Neural cell (in vitro differentiated cells): ENCODE results near the gene PBX3. TPM values are rescaled to one million over a fixed set of nuclear protein-coding genes. Genes with fewer than 3 reads are reported as not detected.

Source experiments
- H2AFZ ChIP-seq: fragments of 200-600, 300-800 bp; sonication (generic), shearing (Covaris generic); 2 replicates; pipeline ENCODE4 v1.6.0; 2014; ENCODE audit warnings: low read depth, mild to moderate bottlenecking, antibody characterized with exemption, low read length, moderate library complexity
- H3F3A ChIP-seq: fragments of 200-600 bp; shearing (Covaris generic); 2 replicates; pipeline ENCODE4 v1.6.1; 2016; ENCODE audit warnings: mild to moderate bottlenecking, moderate library complexity, mixed read lengths, antibody characterized with exemption, low read length; ENCODE audit not compliant: insufficient read depth, poor library complexity, severe bottlenecking
- H3K27ac ChIP-seq: fragments of 200-600, 300-800 bp; sonication (generic), shearing (Covaris generic); 2 replicates; pipeline ENCODE4 v1.5.1; 2014; ENCODE audit warnings: mild to moderate bottlenecking, low read length, moderate library complexity
- H3K27me3 ChIP-seq: fragments of 300-800, 200-600 bp; sonication (generic), shearing (Covaris generic); 2 replicates; pipeline ENCODE4 v1.6.0; 2014; ENCODE audit warnings: mild to moderate bottlenecking, low read depth, low read length, moderate library complexity; ENCODE audit not compliant: insufficient read depth
- H3K36me3 ChIP-seq: fragments of 300-800, 200-600 bp; sonication (generic), shearing (Covaris generic); 2 replicates; pipeline ENCODE4 v1.5.1; 2014; ENCODE audit warnings: mild to moderate bottlenecking, antibody characterized with exemption, low read length, moderate library complexity; ENCODE audit not compliant: insufficient read depth
- H3K4me2 ChIP-seq: fragments of 300-800, 200-600 bp; sonication (generic), shearing (Covaris generic); 2 replicates; pipeline ENCODE4 v1.6.0; 2014; ENCODE audit warnings: mild to moderate bottlenecking, low read length
- H3K4me3 ChIP-seq: fragments of 300-800, 200-600 bp; sonication (generic), shearing (Covaris generic); 2 replicates; pipeline ENCODE4 v1.5.1; 2014; ENCODE audit warnings: mild to moderate bottlenecking, low read length, moderate library complexity
- H3K79me2 ChIP-seq: fragments of 200-600 bp; shearing (Covaris generic); replicated peaks from 2 replicates; pipeline ENCODE4 v1.6.0; 2014; ENCODE audit warnings: mild to moderate bottlenecking, low read length, moderate library complexity; ENCODE audit not compliant: insufficient read depth
- H3K9ac ChIP-seq: fragments of 300-800, 200-600 bp; sonication (generic), shearing (Covaris generic); 2 replicates; pipeline ENCODE4 v1.6.1; 2016; ENCODE audit warnings: mild to moderate bottlenecking, low read length, mixed read lengths
- H3K9me2 ChIP-seq: fragments of 200-600 bp; shearing (Covaris generic); 2 replicates; pipeline ENCODE4 v1.6.1; 2016; ENCODE audit warnings: mild to moderate bottlenecking, low read length, mixed read lengths; ENCODE audit not compliant: insufficient read depth
- H3K9me3 ChIP-seq: fragments of 200-600, 300-800 bp; sonication (generic), shearing (Covaris generic); 2 replicates; pipeline ENCODE4 v1.6.1; 2016; ENCODE audit warnings: mild to moderate bottlenecking, mixed run types, low read length, moderate library complexity, mixed read lengths
- H4K20me1 ChIP-seq: fragments of 200-600 bp; shearing (Covaris generic); 2 replicates; pipeline ENCODE4 v1.6.1; 2016; ENCODE audit warnings: mild to moderate bottlenecking, mixed run types; ENCODE audit not compliant: insufficient read depth
- EP300 ChIP-seq: fragments of 450-650 bp; conservative IDR thresholded peaks from 2 replicates; pipeline ENCODE4 v1.6.1; 2014; ENCODE audit warnings: antibody characterized with exemption, mild to moderate bottlenecking, moderate library complexity; ENCODE audit not compliant: poor library complexity, severe bottlenecking
- EZH2 ChIP-seq: fragments of 200-600, 300-800 bp; shearing (Covaris generic), sonication (generic); IDR thresholded peaks from 2 replicates; pipeline ENCODE4 v1.6.1; 2014; ENCODE audit warnings: antibody characterized with exemption, low read length, borderline replicate concordance, mild to moderate bottlenecking; ENCODE audit not compliant: insufficient read depth, poor library complexity, severe bottlenecking
- MXI1 ChIP-seq: fragments of 450-650 bp; conservative IDR thresholded peaks from 2 replicates; pipeline ENCODE4 v1.6.1; 2014; ENCODE audit warnings: antibody characterized with exemption, mild to moderate bottlenecking; ENCODE audit not compliant: poor library complexity, severe bottlenecking
- POLR2AphosphoS5 ChIP-seq: IDR thresholded peaks from 2 replicates; pipeline ENCODE4 v1.6.1; 2012
- RAD21 ChIP-seq: fragments of 450-650 bp; conservative IDR thresholded peaks from 2 replicates; pipeline ENCODE4 v1.6.1; 2014; ENCODE audit warnings: antibody characterized with exemption, mild to moderate bottlenecking, moderate library complexity
- SMC3 ChIP-seq: fragments of 450-650 bp; conservative IDR thresholded peaks from 2 replicates; pipeline ENCODE4 v1.6.1; 2014; ENCODE audit warnings: antibody characterized with exemption, mild to moderate bottlenecking, moderate library complexity; ENCODE audit not compliant: poor library complexity
- TAF1 ChIP-seq: IDR thresholded peaks from 2 replicates; pipeline ENCODE4 v1.6.1; 2012; ENCODE audit warnings: low read depth
- polyA plus RNA-seq: library from polyadenylated mRNA; depleted of rRNA; stranded (reverse); fragments of >200 nt; gene quantifications from 2 replicates; pipeline ENCODE4 v1.2.3, GENCODE V29; 2014
- TF ChIP-seq, protein P1 (sequence below): IDR thresholded peaks from 2 replicates; pipeline ENCODE4 v1.6.1; 2012; ENCODE audit warnings: borderline replicate concordance
- TF ChIP-seq, protein P2 (sequence below): fragments of 450-650 bp; IDR thresholded peaks from 2 replicates; pipeline ENCODE4 v1.5.1; 2014; ENCODE audit warnings: antibody characterized with exemption, mild to moderate bottlenecking, moderate library complexity; ENCODE audit not compliant: poor library complexity, severe bottlenecking

PBX3 gene
- polyA plus RNA-seq, 1 donor from 2014 or later = 398 TPM

DNA sequence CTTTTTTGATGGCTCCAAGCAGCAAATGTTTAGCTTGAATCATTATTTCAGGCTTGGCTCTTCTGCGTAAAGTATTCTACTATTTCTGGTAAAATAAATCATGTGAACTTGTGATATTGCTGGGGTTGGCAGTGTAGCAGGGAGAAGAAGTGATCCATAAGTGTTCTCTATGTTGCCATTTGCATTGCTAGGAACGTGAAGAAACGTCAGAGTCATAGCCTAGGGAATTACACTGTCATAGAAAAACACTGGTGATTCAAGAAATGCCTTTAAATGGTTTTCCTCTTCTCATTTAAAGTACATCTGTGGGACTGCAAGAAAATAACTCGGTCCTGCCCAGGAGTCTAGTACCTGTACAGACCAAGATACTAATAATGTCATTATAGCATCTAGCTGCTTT lies 162.3 kb downstream of the PBX3 start:
- Histone ChIP-seq H3K9ac (peak overlapping the region; percentile 63), H4K20me1 (no peaks in the 10 kb centered on the region), H3K9me2 (no peaks in the 10 kb centered on the region), H3K27me3 (no peaks in the 10 kb centered on the region), H3K27ac (peak overlapping the region; percentile 96), H3K9me3 (no peaks in the 10 kb centered on the region), H3F3A (peaks cover 7% of the 10 kb centered on the region), H3K4me2 (peak overlapping the region; percentile 68), H3K36me3 (no peaks in the 10 kb centered on the region), H3K4me3 (peak overlapping the region; percentile 45), H2AFZ (no peak overlapping the region), H3K79me2 (peaks cover 56% of the 10 kb centered on the region)
- TF ChIP-seq RAD21 (no peak), SMC3 (no peak), EP300 (peak; percentile 51)
- TF ChIP-seq, protein P1, sequence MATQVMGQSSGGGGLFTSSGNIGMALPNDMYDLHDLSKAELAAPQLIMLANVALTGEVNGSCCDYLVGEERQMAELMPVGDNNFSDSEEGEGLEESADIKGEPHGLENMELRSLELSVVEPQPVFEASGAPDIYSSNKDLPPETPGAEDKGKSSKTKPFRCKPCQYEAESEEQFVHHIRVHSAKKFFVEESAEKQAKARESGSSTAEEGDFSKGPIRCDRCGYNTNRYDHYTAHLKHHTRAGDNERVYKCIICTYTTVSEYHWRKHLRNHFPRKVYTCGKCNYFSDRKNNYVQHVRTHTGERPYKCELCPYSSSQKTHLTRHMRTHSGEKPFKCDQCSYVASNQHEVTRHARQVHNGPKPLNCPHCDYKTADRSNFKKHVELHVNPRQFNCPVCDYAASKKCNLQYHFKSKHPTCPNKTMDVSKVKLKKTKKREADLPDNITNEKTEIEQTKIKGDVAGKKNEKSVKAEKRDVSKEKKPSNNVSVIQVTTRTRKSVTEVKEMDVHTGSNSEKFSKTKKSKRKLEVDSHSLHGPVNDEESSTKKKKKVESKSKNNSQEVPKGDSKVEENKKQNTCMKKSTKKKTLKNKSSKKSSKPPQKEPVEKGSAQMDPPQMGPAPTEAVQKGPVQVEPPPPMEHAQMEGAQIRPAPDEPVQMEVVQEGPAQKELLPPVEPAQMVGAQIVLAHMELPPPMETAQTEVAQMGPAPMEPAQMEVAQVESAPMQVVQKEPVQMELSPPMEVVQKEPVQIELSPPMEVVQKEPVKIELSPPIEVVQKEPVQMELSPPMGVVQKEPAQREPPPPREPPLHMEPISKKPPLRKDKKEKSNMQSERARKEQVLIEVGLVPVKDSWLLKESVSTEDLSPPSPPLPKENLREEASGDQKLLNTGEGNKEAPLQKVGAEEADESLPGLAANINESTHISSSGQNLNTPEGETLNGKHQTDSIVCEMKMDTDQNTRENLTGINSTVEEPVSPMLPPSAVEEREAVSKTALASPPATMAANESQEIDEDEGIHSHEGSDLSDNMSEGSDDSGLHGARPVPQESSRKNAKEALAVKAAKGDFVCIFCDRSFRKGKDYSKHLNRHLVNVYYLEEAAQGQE = peak; percentile 74

DNA sequence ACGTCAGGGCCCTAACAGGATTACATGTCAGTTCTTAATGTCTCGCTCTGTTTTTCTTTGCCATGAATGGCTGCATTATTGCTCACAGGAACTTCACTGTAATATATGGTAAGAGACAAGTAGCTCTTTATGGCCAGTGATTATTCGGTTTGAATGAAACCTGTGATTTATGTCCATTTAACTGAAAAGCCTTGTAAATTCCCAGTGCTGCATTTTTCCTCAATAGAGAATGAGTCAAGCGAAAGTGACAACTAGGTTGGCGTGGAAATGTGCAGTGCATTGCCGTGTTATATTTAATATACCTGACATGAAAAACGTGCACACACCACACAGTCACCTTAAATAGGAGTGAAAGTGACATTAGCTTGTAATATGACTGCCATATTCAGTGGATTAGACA lies 163.1 kb downstream of the PBX3 start:
- H3K79me2 ChIP-seq = peaks cover 55% of the 10 kb centered on the region
- H3F3A ChIP-seq = peaks cover 7% of the 10 kb centered on the region
- peak overlapping the region; percentile 96 for H3K27ac ChIP-seq
- H3K4me3 ChIP-seq = peak overlapping the region; percentile 45
- H4K20me1 ChIP-seq = no peaks in the 10 kb centered on the region
- H3K36me3 ChIP-seq = no peaks in the 10 kb centered on the region
- H3K4me2 ChIP-seq = peak overlapping the region; percentile 68
- H2AFZ ChIP-seq = no peak overlapping the region
- no peaks in the 10 kb centered on the region for H3K9me3 ChIP-seq
- H3K9ac ChIP-seq = peak overlapping the region; percentile 63
- H3K27me3 ChIP-seq = no peaks in the 10 kb centered on the region
- TF ChIP-seq POLR2AphosphoS5 = peak; percentile 91
- TF ChIP-seq TAF1 = no peak
- TF ChIP-seq, protein P2, sequence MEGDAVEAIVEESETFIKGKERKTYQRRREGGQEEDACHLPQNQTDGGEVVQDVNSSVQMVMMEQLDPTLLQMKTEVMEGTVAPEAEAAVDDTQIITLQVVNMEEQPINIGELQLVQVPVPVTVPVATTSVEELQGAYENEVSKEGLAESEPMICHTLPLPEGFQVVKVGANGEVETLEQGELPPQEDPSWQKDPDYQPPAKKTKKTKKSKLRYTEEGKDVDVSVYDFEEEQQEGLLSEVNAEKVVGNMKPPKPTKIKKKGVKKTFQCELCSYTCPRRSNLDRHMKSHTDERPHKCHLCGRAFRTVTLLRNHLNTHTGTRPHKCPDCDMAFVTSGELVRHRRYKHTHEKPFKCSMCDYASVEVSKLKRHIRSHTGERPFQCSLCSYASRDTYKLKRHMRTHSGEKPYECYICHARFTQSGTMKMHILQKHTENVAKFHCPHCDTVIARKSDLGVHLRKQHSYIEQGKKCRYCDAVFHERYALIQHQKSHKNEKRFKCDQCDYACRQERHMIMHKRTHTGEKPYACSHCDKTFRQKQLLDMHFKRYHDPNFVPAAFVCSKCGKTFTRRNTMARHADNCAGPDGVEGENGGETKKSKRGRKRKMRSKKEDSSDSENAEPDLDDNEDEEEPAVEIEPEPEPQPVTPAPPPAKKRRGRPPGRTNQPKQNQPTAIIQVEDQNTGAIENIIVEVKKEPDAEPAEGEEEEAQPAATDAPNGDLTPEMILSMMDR = no peak
- TF ChIP-seq RAD21 = peak; percentile 28
- TF ChIP-seq MXI1 = peak; percentile 59
- TF ChIP-seq EP300 = peak; percentile 94
- TF ChIP-seq, protein P1 = peak; percentile 73
- peak; percentile 17 for TF ChIP-seq SMC3
- TF ChIP-seq EZH2 = no peak
- H3K9me2 ChIP-seq = no peaks in the 10 kb centered on the region
